HFF-Myc (cell line): ENCODE measurements around the gene FNDC8.

Experiments
- DNase-seq: peaks from one replicate; pipeline ENCODE4 v3.0.0-alpha.2; 2011; ENCODE audit warnings: low read depth; ENCODE audit errors: extremely low read depth
- H3K4me3 ChIP-seq: replicated peaks from 2 replicates; pipeline ENCODE4 v1.5.1; 2011; ENCODE audit warnings: low read depth, mild to moderate bottlenecking, control low read depth, low read length
- TF ChIP-seq, protein P1 (sequence below): IDR thresholded peaks from 2 replicates; pipeline ENCODE4 v1.5.1; 2012; ENCODE audit warnings: mild to moderate bottlenecking, low read depth, low read length, control low read depth; ENCODE audit errors: missing control alignments

The FNDC8 gene

GRCh38 chr17:35094902-35095301 is 26.5 kb upstream of the FNDC8 start:
- DNase-seq = no peak
- TF ChIP-seq, protein P1, sequence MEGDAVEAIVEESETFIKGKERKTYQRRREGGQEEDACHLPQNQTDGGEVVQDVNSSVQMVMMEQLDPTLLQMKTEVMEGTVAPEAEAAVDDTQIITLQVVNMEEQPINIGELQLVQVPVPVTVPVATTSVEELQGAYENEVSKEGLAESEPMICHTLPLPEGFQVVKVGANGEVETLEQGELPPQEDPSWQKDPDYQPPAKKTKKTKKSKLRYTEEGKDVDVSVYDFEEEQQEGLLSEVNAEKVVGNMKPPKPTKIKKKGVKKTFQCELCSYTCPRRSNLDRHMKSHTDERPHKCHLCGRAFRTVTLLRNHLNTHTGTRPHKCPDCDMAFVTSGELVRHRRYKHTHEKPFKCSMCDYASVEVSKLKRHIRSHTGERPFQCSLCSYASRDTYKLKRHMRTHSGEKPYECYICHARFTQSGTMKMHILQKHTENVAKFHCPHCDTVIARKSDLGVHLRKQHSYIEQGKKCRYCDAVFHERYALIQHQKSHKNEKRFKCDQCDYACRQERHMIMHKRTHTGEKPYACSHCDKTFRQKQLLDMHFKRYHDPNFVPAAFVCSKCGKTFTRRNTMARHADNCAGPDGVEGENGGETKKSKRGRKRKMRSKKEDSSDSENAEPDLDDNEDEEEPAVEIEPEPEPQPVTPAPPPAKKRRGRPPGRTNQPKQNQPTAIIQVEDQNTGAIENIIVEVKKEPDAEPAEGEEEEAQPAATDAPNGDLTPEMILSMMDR = no peak
- H3K4me3 ChIP-seq = no peak overlapping the region

- TF ChIP-seq, protein P1 = no peak
Measured at GRCh38 chr17:35095741-35096140, 25.7 kb upstream of the FNDC8 start.

DNA sequence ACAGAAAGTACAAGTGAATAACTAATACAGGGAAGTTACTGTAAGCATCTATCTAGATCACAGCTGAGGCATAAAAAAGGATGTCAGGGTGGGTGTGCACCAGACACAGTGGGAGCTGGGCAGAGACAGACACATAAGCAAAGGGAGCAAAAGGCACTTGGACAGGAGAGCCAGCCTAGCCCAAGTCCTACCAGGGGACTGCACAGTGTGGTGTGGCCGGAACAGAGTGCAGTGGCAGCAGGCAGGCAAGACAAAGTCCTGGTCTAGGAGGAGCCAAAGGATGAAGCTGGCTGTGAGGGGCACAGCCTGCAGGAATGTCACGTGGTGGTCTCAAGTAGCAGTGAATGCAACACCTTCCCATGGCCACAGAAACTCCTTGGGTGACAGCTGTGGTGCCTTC is 23.6 kb upstream of the FNDC8 start:
- DNase-seq = no peak
- TF ChIP-seq, protein P1 = no peak
- H3K4me3 ChIP-seq = no peak overlapping the region

More at GRCh38 chr17:35095741-35096140, 25.7 kb upstream of the FNDC8 start:
- DNase-seq = no peak
- no peak overlapping the region for H3K4me3 ChIP-seq

GRCh38 chr17:35099908-35100307 is 21.5 kb upstream of the FNDC8 start:
- H3K4me3 ChIP-seq = no peak overlapping the region
- no peak for DNase-seq
- TF ChIP-seq, protein P1 = no peak

DNA sequence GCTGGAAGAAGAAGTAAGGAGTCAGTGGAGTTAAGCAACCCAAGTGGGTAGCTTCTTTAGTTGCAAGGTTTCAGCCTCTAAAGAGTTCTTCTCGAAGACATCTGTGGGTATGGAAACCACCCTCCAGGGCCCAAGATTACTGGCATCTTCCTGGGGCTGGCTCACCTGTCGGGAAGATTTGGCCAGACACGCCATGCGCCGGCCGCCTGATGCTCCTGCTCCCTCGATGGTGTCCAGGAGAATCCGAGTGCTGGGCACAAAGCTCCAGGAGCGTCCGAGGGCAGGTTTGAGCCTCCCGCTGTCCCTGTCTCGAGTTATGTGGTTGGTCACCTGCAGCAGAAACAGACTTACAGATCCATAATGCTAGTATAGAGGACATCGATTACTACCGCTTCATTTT is 20.4 kb upstream of the FNDC8 start:
- TF ChIP-seq, protein P1 = no peak
- H3K4me3 ChIP-seq = no peak overlapping the region
- DNase-seq = no peak

DNA sequence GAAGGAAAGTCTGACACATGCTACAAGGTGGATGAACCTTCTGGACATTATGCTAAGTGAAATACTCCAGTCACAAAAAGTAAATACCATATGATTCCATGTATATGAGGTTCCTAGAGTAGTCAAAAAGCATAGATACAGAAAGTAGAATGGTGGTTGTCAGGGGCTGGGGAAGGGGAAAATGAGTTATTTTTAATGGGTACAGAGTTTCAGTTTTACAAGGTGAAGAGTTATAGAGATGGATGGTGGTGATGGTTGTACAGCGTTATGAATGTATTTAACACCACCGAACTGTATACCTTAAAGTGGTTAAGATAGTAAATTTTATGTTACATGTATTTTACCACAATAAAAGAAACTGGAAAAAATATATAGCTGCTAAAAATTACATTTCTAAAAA is 19.7 kb upstream of the FNDC8 start:
- TF ChIP-seq, protein P1 = no peak
- no peak for DNase-seq
- no peak overlapping the region for H3K4me3 ChIP-seq

DNA sequence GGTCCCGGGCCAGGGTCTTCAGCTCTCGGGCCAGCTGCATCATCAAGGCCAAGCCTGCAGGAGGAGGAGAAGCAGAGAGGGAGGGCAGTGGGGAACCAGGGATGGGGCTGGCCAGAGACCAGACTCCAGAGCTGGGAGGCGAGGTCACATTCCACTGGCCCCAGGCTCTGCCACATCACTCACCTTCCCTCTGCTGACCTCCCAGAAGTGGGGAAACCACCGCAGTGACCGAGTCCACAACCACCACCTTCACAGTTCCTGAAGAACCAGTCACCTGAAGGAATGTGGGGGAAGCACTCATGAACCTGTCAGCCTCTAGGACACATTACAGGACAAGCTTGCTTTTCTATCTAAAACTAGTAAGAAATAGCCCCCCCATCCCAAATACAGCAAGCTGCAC is 18.1 kb upstream of the FNDC8 start:
- TF ChIP-seq, protein P1 = no peak
- no peak overlapping the region for H3K4me3 ChIP-seq
- no peak for DNase-seq
